Breast epithelium (tissue), 4 donors: ENCODE measurements around the gene GRIP1. TPM values are rescaled to one million over a fixed set of nuclear protein-coding genes. Genes with fewer than 3 reads are reported as not detected.

Experiments used
- DNase-seq, 2 donors: peaks; one replicate each; pipeline ENCODE4 v3.0.0-alpha.2; 2019; ENCODE audit warnings: low spot score in 2 of 2
- H3K27ac ChIP-seq, 2 donors: fragments of 200-600 bp; sonication (generic) in 1 of 2; one replicate each; pipeline ENCODE4 v1.5.1; 2016 to 2019; ENCODE audit warnings: mild to moderate bottlenecking in 1 of 2
- H3K27me3 ChIP-seq, 2 donors: fragments of 200-600 bp; sonication (generic) in 1 of 2; one replicate each; pipeline versions ENCODE4 v1.5.1 to v1.6.0; 2017 to 2019; ENCODE audit warnings: control low read depth in 1 of 2, mild to moderate bottlenecking in 1 of 2
- H3K36me3 ChIP-seq: fragments of 200-600 bp; one replicate; pipeline ENCODE4 v1.5.1; 2019
- H3K4me1 ChIP-seq, 2 donors: fragments of 200-600 bp; sonication (generic); one replicate each; pipeline ENCODE4 v1.5.1; 2016 to 2019; ENCODE audit warnings: control low read depth in 1 of 2
- H3K4me3 ChIP-seq, 3 donors: fragments of 200-600 bp; sonication (generic); 1 replicate in 2 of 3; 2 replicates in 1 of 3; pipeline ENCODE4 v1.5.1; 2016 to 2019; ENCODE audit warnings: mild to moderate bottlenecking in 3 of 3, moderate library complexity in 2 of 3
- H3K9me3 ChIP-seq, 2 donors: fragments of 200-600 bp; sonication (generic) in 1 of 2; one replicate each; pipeline ENCODE4 v1.5.1; 2016 to 2019; ENCODE audit warnings: control low read depth in 1 of 2
- POLR2A ChIP-seq: fragments of 450-650 bp; IDR thresholded peaks from one replicate; pipeline ENCODE4 v1.6.1; 2016; ENCODE audit warnings: antibody characterized with exemption, mild to moderate bottlenecking, moderate library complexity
- POLR2AphosphoS5 ChIP-seq, 3 donors: sonication (generic); formaldehyde crosslinking; IDR thresholded peaks; one replicate each; pipeline ENCODE4 v1.6.1; 2017; ENCODE audit warnings: antibody characterized with exemption in 3 of 3
- intact Hi-C: fragments of 100-400 bp; cut with DNase I; formaldehyde crosslinking; loops from one replicate; pipeline ENCODE4 v1.15.1; 2023; ENCODE audit warnings: low total_unique reads
- total RNA-seq, 3 donors: library from RNA; depleted of rRNA; stranded (reverse); fragments of >200 nt; gene quantifications; one replicate each; pipeline ENCODE4 v1.1.0, GENCODE V29; 2016
- TF ChIP-seq, protein P1 (sequence below), 3 donors: fragments of 450-650 bp; IDR thresholded peaks; one replicate each; pipeline ENCODE4 v1.5.1; 2016 to 2017; ENCODE audit warnings: antibody characterized with exemption in 3 of 3, mild to moderate bottlenecking in 3 of 3, moderate library complexity in 3 of 3

The GRIP1 gene
- total RNA-seq, 3 donors from 2014 or later: 0.48 to 6.3 (median 2.9) TPM

DNA sequence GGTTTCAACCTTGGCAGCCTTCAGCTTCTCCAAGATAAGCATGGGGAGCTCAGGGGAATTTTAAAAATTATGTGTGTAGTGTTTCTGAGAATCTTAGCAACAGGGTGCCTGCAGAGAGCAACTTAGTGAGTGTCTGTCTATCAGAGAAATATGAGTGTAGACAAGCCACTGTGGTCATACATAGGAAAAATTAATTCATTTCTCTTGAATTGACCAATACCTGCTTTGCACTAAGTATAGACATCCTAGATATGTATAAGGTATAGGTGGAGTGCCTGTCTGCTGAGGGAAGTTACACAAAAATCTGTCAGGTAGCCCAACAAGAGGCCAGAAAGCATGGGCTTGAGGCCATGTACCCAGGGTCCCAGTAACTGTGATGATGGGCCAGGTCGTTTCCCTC, 355.9 kb downstream of the GRIP1 start:
- TF ChIP-seq, protein P1, sequence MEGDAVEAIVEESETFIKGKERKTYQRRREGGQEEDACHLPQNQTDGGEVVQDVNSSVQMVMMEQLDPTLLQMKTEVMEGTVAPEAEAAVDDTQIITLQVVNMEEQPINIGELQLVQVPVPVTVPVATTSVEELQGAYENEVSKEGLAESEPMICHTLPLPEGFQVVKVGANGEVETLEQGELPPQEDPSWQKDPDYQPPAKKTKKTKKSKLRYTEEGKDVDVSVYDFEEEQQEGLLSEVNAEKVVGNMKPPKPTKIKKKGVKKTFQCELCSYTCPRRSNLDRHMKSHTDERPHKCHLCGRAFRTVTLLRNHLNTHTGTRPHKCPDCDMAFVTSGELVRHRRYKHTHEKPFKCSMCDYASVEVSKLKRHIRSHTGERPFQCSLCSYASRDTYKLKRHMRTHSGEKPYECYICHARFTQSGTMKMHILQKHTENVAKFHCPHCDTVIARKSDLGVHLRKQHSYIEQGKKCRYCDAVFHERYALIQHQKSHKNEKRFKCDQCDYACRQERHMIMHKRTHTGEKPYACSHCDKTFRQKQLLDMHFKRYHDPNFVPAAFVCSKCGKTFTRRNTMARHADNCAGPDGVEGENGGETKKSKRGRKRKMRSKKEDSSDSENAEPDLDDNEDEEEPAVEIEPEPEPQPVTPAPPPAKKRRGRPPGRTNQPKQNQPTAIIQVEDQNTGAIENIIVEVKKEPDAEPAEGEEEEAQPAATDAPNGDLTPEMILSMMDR (IDR thresholded peaks at IDR 0.05): no peak
- TF ChIP-seq POLR2AphosphoS5 (IDR thresholded peaks at IDR 0.05) (no peak), POLR2A (no peak)
- intact Hi-C loops: no loop called here
- Histone ChIP-seq H3K4me1 (no peaks in the 10 kb centered on the region), H3K36me3 (no peaks in the 10 kb centered on the region), H3K27ac (no peak overlapping the region), H3K27me3 (no peaks in the 10 kb centered on the region), H3K9me3 (no peaks in the 10 kb centered on the region), H3K4me3 (no peak overlapping the region)
- no peak for DNase-seq

DNA sequence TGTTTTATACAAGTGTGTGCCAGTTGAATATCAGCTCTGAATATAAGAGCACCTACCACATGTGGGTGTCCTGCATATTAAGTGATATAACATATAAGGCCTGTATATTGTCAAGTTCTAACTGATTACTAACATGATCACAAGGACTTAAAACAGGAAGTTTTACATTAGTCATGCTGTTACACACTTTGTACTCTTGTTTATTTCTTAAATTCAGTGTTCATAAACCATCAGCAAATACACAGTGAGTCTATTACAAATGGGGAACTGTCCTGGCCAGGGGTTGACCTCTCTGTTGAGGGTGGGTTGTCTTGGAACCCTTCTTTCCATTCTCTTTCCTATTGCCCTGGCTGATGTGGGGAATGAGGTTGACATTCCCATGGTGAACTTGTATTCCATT, 357.4 kb downstream of the GRIP1 start:
- TF ChIP-seq POLR2A: no peak
- no peak for TF ChIP-seq POLR2AphosphoS5 (IDR thresholded peaks at IDR 0.05)
- TF ChIP-seq, protein P1 (IDR thresholded peaks at IDR 0.05): no peak
- no peaks in the 10 kb centered on the region for H3K27me3 ChIP-seq
- no peak overlapping the region for H3K27ac ChIP-seq
- intact Hi-C loops: no loop called here
- H3K4me1 ChIP-seq: no peaks in the 10 kb centered on the region
- no peak overlapping the region for H3K4me3 ChIP-seq
- no peaks in the 10 kb centered on the region for H3K9me3 ChIP-seq
- H3K36me3 ChIP-seq: no peaks in the 10 kb centered on the region
- no peak for DNase-seq

DNA sequence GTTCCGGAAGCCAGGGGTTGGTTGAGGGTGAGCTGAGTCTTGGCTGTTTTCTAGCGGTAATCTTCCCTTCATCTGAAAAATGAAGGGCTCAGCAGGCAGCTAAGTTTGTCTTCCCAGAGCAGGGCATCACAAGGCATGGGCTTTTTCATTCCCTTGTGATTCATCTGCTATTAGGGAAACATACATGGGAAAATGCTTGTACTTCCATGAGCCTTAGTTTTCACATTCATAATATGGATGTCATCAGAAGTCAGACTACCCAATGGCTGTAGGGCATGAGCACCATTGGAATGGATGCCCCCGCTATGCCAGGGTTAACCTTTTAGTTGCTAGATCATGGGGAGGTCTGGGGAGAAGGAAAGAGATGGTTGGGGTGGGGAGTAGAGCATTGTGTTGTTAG, 357.9 kb downstream of the GRIP1 start:
- H3K36me3 ChIP-seq: no peaks in the 10 kb centered on the region
- H3K4me1 ChIP-seq: no peaks in the 10 kb centered on the region
- TF ChIP-seq POLR2A (no peak), POLR2AphosphoS5 (IDR thresholded peaks at IDR 0.05) (no peak)
- TF ChIP-seq, protein P1 (IDR thresholded peaks at IDR 0.05): no peak
- no peaks in the 10 kb centered on the region for H3K9me3 ChIP-seq
- H3K27ac ChIP-seq: no peak overlapping the region
- no peaks in the 10 kb centered on the region for H3K27me3 ChIP-seq
- H3K4me3 ChIP-seq: no peak overlapping the region
- intact Hi-C loops: no loop called here
- DNase-seq: no peak

DNA sequence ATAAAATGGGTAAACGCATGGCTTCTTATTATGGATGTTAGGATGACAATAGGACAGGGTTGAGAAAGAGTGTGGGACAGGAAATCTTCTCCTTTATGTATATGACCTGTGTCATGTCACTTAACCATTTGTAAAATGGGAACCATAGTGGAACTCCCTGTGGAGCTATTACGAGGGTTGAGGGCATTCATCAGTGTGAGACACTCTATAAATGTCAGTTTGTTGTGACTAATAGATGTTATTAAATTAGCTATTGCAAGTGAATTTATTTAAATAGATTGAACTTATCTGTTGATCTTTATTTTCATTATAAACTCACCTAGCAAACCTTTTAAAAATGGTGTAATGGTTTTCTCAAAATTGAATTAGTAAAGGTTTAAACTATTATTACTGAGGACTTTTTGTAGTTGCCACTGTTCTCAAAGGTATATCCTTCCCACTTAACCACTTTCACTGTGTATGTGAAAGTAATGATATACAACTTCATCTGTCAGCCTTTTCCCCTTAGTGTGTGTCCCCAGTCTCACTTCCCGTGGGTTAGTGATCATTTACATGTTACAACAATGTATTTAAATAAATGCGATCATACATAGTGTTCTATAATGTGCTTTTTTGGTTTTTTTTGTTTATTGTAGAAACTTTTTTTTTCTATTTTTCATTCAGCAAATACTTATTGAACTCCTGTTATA, 359.5 kb downstream of the GRIP1 start:
- no peaks in the 10 kb centered on the region for H3K36me3 ChIP-seq
- H3K27me3 ChIP-seq: no peaks in the 10 kb centered on the region
- intact Hi-C loops: no loop called here
- H3K4me1 ChIP-seq: no peaks in the 10 kb centered on the region
- no peaks in the 10 kb centered on the region for H3K9me3 ChIP-seq
- DNase-seq: no peak
- H3K27ac ChIP-seq: no peak overlapping the region
- TF ChIP-seq POLR2A (no peak), POLR2AphosphoS5 (IDR thresholded peaks at IDR 0.05) (no peak)
- TF ChIP-seq, protein P1 (IDR thresholded peaks at IDR 0.05): no peak
- H3K4me3 ChIP-seq: no peak overlapping the region

DNA sequence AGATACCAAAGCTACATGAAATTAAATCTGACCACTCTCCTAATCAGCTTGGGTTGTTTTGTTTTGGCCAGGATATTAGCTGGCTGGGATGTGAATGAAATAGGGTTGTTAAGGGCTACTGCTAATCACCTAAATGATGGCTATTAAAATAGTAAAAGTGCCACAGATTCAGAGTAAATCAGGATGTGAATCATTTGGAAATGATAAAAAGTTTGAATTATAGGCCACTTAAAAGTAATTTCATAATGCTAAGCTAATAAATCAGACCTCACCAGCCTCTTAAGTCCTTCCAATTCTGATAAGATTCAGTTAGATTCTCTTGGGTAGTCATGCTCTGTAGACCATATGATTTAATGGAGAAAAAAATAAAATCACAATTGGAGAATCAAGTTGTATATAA, 364.6 kb downstream of the GRIP1 start:
- intact Hi-C loops: no loop called here
- H3K36me3 ChIP-seq: no peaks in the 10 kb centered on the region
- H3K4me1 ChIP-seq: no peaks in the 10 kb centered on the region
- TF ChIP-seq POLR2A: no peak
- no peak for TF ChIP-seq POLR2AphosphoS5 (IDR thresholded peaks at IDR 0.05)
- TF ChIP-seq, protein P1 (IDR thresholded peaks at IDR 0.05): no peak
- H3K27me3 ChIP-seq: no peaks in the 10 kb centered on the region
- no peak overlapping the region for H3K4me3 ChIP-seq
- DNase-seq: no peak
- no peaks in the 10 kb centered on the region for H3K9me3 ChIP-seq
- no peak overlapping the region for H3K27ac ChIP-seq
